ENCODE results near the gene PIGP. TPM values are rescaled to one million over a fixed set of nuclear protein-coding genes. Genes with fewer than 3 reads are reported as not detected.

Gene PIGP
- total and polyA plus RNA-seq, 10 donors = 9.2 to 26.0 (median 16.8) TPM

GRCh38 chr21:37061926-37062592 lies 10.8 kb downstream of the PIGP start:
- intact Hi-C loops (cut with DNase I; ENCODE audit: low total_unique reads) = no loop called here
- Histone ChIP-seq H3K27ac (no peak overlapping the region), H3K36me3 (peaks cover 0 to 28% (median 6%) of the 10 kb centered on the region in 6 donors), H3K27me3 (replicated peaks in 1 of 7) (no peaks in the 10 kb centered on the region), H3K9me3 (no peaks in the 10 kb centered on the region), H3K4me3 (no peak overlapping the region), H3K4me1 (no peaks in the 10 kb centered on the region)
- DNase-seq = no peak
- WGBS, 5 donors = 71 to 85% (median 82%) methylated on average over 7 of the region's 7 CpGs
- TF ChIP-seq, protein P1, sequence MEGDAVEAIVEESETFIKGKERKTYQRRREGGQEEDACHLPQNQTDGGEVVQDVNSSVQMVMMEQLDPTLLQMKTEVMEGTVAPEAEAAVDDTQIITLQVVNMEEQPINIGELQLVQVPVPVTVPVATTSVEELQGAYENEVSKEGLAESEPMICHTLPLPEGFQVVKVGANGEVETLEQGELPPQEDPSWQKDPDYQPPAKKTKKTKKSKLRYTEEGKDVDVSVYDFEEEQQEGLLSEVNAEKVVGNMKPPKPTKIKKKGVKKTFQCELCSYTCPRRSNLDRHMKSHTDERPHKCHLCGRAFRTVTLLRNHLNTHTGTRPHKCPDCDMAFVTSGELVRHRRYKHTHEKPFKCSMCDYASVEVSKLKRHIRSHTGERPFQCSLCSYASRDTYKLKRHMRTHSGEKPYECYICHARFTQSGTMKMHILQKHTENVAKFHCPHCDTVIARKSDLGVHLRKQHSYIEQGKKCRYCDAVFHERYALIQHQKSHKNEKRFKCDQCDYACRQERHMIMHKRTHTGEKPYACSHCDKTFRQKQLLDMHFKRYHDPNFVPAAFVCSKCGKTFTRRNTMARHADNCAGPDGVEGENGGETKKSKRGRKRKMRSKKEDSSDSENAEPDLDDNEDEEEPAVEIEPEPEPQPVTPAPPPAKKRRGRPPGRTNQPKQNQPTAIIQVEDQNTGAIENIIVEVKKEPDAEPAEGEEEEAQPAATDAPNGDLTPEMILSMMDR (IDR thresholded peaks at IDR 0.05 in 8 of 11, conservative IDR thresholded peaks at IDR 0.05 in 3 of 11) = no peak
- TF ChIP-seq POLR2A (IDR thresholded peaks at IDR 0.05) = no peak
- no peak for TF ChIP-seq POLR2AphosphoS5 (IDR thresholded peaks at IDR 0.05)

- TF ChIP-seq, protein P1 (IDR thresholded peaks at IDR 0.05 in 8 of 11, conservative IDR thresholded peaks at IDR 0.05 in 3 of 11) = no peak
- TF ChIP-seq POLR2A (IDR thresholded peaks at IDR 0.05) (no peak), POLR2AphosphoS5 (IDR thresholded peaks at IDR 0.05) (no peak)
- 83 to 100% (median 94%) methylated on average over 1 of the region's 1 CpG for WGBS, 5 donors
- Histone ChIP-seq H3K27ac (no peak overlapping the region), H3K4me3 (no peak overlapping the region), H3K4me1 (no peaks in the 10 kb centered on the region), H3K9me3 (no peaks in the 10 kb centered on the region), H3K27me3 (replicated peaks in 1 of 7) (no peaks in the 10 kb centered on the region), H3K36me3 (peaks cover 0 to 10% (median under 1%) of the 10 kb centered on the region in 6 donors)
- intact Hi-C loops (cut with DNase I; ENCODE audit: low total_unique reads) = no loop called here
- DNase-seq = no peak
These were observed 12.6 kb downstream of the PIGP start for GRCh38 chr21:37060296-37060695.

- 47 to 67% (median 60%) methylated on average over 5 of the region's 5 CpGs for WGBS, 5 donors
- H3K27me3 ChIP-seq (replicated peaks in 1 of 7) = no peaks in the 10 kb centered on the region
- TF ChIP-seq, protein P1 (IDR thresholded peaks at IDR 0.05 in 8 of 11, conservative IDR thresholded peaks at IDR 0.05 in 3 of 11) = no peak
- TF ChIP-seq POLR2A (IDR thresholded peaks at IDR 0.05) = no peak
- no peak for TF ChIP-seq POLR2AphosphoS5 (IDR thresholded peaks at IDR 0.05)
- no peaks in the 10 kb centered on the region for H3K4me1 ChIP-seq
- no peaks in the 10 kb centered on the region for H3K36me3 ChIP-seq
- no peaks in the 10 kb centered on the region for H3K9me3 ChIP-seq
- H3K4me3 ChIP-seq = no peak overlapping the region
- DNase-seq = no peak
- no peak overlapping the region for H3K27ac ChIP-seq
- intact Hi-C loops (cut with DNase I; ENCODE audit: low total_unique reads) = no loop called here
These were observed 13.7 kb downstream of the PIGP start for GRCh38 chr21:37059181-37059580.

GRCh38 chr21:37058261-37058660 lies 14.6 kb downstream of the PIGP start:
- intact Hi-C loops (cut with DNase I; ENCODE audit: low total_unique reads) = no loop called here
- DNase-seq = no peak
- Histone ChIP-seq H3K27ac (no peak overlapping the region), H3K27me3 (replicated peaks in 1 of 7) (no peaks in the 10 kb centered on the region), H3K4me3 (no peak overlapping the region), H3K4me1 (no peaks in the 10 kb centered on the region), H3K36me3 (no peaks in the 10 kb centered on the region), H3K9me3 (no peaks in the 10 kb centered on the region)
- TF ChIP-seq, protein P1 (IDR thresholded peaks at IDR 0.05 in 8 of 11, conservative IDR thresholded peaks at IDR 0.05 in 3 of 11) = no peak
- no peak for TF ChIP-seq POLR2AphosphoS5 (IDR thresholded peaks at IDR 0.05)
- WGBS, 5 donors = 41 to 55% (median 45%) methylated on average over 2 of the region's 2 CpGs

Measured in spleen (tissue), 11 donors.